ENCODE results near the gene MMS22L. TPM values are rescaled to one million over a fixed set of nuclear protein-coding genes. Genes with fewer than 3 reads are reported as not detected.

Gene MMS22L
- polyA plus RNA-seq, 3 donors: 1.6 to 3.4 (median 2.1) TPM

GRCh38 chr6:97262676-97263075 lies 20.3 kb downstream of the MMS22L start:
- WGBS (ENCODE audit: insufficient coverage): no CpG with 5 or more reads among the region's 2 CpGs
- Mint-ChIP-seq H3K4me1 (peaks cover 14% of the 10 kb centered on the region), H3K27me3 (ENCODE audit: low read depth in 3 of 3) (no peaks in the 10 kb centered on the region), H3K9me3 (peaks cover 0 to 3% (median 0%) of the 10 kb centered on the region in 7 donors), H3K36me3 (peaks cover 39 to 50% of the 10 kb centered on the region in 2 donors), H3K4me3 (peak overlapping the region; percentile 63 to 79), H3K27ac (peak overlapping the region; percentile 73 to 87 (median 78))
- TF ChIP-seq, protein P1, sequence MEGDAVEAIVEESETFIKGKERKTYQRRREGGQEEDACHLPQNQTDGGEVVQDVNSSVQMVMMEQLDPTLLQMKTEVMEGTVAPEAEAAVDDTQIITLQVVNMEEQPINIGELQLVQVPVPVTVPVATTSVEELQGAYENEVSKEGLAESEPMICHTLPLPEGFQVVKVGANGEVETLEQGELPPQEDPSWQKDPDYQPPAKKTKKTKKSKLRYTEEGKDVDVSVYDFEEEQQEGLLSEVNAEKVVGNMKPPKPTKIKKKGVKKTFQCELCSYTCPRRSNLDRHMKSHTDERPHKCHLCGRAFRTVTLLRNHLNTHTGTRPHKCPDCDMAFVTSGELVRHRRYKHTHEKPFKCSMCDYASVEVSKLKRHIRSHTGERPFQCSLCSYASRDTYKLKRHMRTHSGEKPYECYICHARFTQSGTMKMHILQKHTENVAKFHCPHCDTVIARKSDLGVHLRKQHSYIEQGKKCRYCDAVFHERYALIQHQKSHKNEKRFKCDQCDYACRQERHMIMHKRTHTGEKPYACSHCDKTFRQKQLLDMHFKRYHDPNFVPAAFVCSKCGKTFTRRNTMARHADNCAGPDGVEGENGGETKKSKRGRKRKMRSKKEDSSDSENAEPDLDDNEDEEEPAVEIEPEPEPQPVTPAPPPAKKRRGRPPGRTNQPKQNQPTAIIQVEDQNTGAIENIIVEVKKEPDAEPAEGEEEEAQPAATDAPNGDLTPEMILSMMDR (IDR thresholded peaks at IDR 0.05): no peak
- intact Hi-C loops (cut with micrococcal nuclease): no loop called here
- Histone ChIP-seq H2AFZ (ENCODE audit: insufficient read depth, low read depth, low read length, poor library complexity, severe bottlenecking) (peak overlapping the region; percentile 24), H3K79me2 (ENCODE audit: insufficient read depth, low read length) (no peaks in the 10 kb centered on the region), H3K4me3 (replicated peaks in 1 of 3; ENCODE audit: low read depth in 2 of 3, low read length in 3 of 3) (peak overlapping the region; percentile 7 to 59 (median 14)), H3K36me3 (replicated peaks in 1 of 2; ENCODE audit: control insufficient read depth in 1 of 2, insufficient read depth in 2 of 2, low read length in 2 of 2) (peaks cover 10 to 38% of the 10 kb centered on the region in 2 donors), H3K4me1 (ENCODE audit: control insufficient read depth in 1 of 2, insufficient read depth in 2 of 2, low read length in 2 of 2) (peaks cover 6 to 7% of the 10 kb centered on the region in 2 donors), H3K27me3 (ENCODE audit: control insufficient read depth in 2 of 2, insufficient read depth in 2 of 2, low read length in 2 of 2) (no peaks in the 10 kb centered on the region), H4K20me1 (ENCODE audit: insufficient read depth, low read length) (no peaks in the 10 kb centered on the region), H3K9ac (ENCODE audit: insufficient read depth, low read length, poor library complexity, severe bottlenecking) (peak overlapping the region; percentile 40), H3K4me2 (replicated peaks; ENCODE audit: extremely low read depth, low read length, poor library complexity, severe bottlenecking) (peak overlapping the region; percentile 62), H3K9me3 (replicated peaks in 1 of 2; ENCODE audit: control insufficient read depth in 1 of 2, insufficient read depth in 1 of 2, low read length in 2 of 2) (no peaks in the 10 kb centered on the region), H3K27ac (ENCODE audit: low read depth in 1 of 2, low read length in 2 of 2) (peak overlapping the region; percentile 58 to 70)
- DNase-seq: peak in 2 of 3 donors; percentile 5 to 20

DNA sequence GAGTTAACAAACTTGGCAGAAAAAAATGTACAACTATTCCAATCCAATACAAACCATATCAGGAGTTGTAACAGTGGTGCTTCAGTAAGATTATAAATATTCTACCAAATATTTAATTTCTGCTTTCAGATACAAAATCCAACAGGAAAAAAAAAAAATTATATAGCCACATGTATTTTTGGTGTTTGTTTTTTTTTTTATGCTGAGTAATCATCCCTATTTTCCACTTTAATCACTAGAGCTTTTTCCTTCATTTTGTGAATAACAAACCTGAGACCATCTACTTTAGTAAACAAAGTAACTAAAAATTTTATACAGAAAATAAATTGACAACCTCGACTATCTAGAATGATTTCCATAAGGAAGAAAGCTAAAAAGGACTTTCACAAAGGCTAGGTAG lies 36.2 kb downstream of the MMS22L start:
- Histone ChIP-seq H3K9me3 (replicated peaks in 1 of 2; ENCODE audit: control insufficient read depth in 1 of 2, insufficient read depth in 1 of 2, low read length in 2 of 2) (peaks cover 0 to 7% of the 10 kb centered on the region in 2 donors), H2AFZ (ENCODE audit: insufficient read depth, low read depth, low read length, poor library complexity, severe bottlenecking) (no peak overlapping the region), H3K27me3 (ENCODE audit: control insufficient read depth in 2 of 2, insufficient read depth in 2 of 2, low read length in 2 of 2) (no peaks in the 10 kb centered on the region), H3K4me1 (ENCODE audit: control insufficient read depth in 1 of 2, insufficient read depth in 2 of 2, low read length in 2 of 2) (no peaks in the 10 kb centered on the region), H3K79me2 (ENCODE audit: insufficient read depth, low read length) (no peaks in the 10 kb centered on the region), H3K4me2 (replicated peaks; ENCODE audit: extremely low read depth, low read length, poor library complexity, severe bottlenecking) (no peak overlapping the region), H3K27ac (ENCODE audit: low read depth in 1 of 2, low read length in 2 of 2) (no peak overlapping the region), H3K9ac (ENCODE audit: insufficient read depth, low read length, poor library complexity, severe bottlenecking) (no peak overlapping the region), H3K36me3 (replicated peaks in 1 of 2; ENCODE audit: control insufficient read depth in 1 of 2, insufficient read depth in 2 of 2, low read length in 2 of 2) (peaks cover 17 to 39% of the 10 kb centered on the region in 2 donors), H4K20me1 (ENCODE audit: insufficient read depth, low read length) (no peaks in the 10 kb centered on the region), H3K4me3 (replicated peaks in 1 of 3; ENCODE audit: low read depth in 2 of 3, low read length in 3 of 3) (no peak overlapping the region)
- TF ChIP-seq, protein P1 (IDR thresholded peaks at IDR 0.05): no peak
- intact Hi-C loops (cut with micrococcal nuclease): no loop called here
- H3K9me3 Mint-ChIP-seq: peaks cover 0 to 12% (median 6%) of the 10 kb centered on the region in 7 donors
- no peak for DNase-seq
- peaks cover 2% of the 10 kb centered on the region for H3K4me1 Mint-ChIP-seq
- peaks cover 31 to 38% of the 10 kb centered on the region in 2 donors for H3K36me3 Mint-ChIP-seq
- no CpG with 5 or more reads among the region's 1 CpG for WGBS (ENCODE audit: insufficient coverage)
- H3K4me3 Mint-ChIP-seq: no peak overlapping the region
- H3K27me3 Mint-ChIP-seq (ENCODE audit: low read depth in 3 of 3): no peaks in the 10 kb centered on the region
- no peak overlapping the region for H3K27ac Mint-ChIP-seq
